ENCODE results near the gene KMO.

GRCh38 chr1:241485554-241485992, 46.6 kb upstream of the KMO start:
- TF ChIP-seq EZH2 (IDR thresholded peaks at IDR 0.05) (no peak), FOXP2 (optimal IDR thresholded peaks at IDR 0.05; ENCODE audit: control extremely low read depth, extremely low read length, insufficient read depth) (no peak), POLR2AphosphoS5 (IDR thresholded peaks at IDR 0.05; ENCODE audit: borderline replicate concordance, low read depth, low read length) (no peak)

Data from SK-N-MC (cell line).